Mesendoderm (in vitro differentiated cells): ENCODE data around the gene ARHGAP18.

ENCODE experiments used
- DNase-seq: peaks from one replicate; pipeline ENCODE4 v3.0.0; 2013
- H2AK5ac ChIP-seq: 2 replicates; pipeline ENCODE4 v1.6.1; 2013; ENCODE audit warnings: low read length, inconsistent platforms
- H2BK120ac ChIP-seq: 2 replicates; pipeline ENCODE4 v1.6.1; 2013; ENCODE audit warnings: low read depth, mild to moderate bottlenecking, low read length, moderate library complexity, mixed read lengths
- H2BK15ac ChIP-seq: replicated peaks from 2 replicates; pipeline ENCODE4 v1.6.1; 2013; ENCODE audit warnings: low read depth, mild to moderate bottlenecking, moderate library complexity
- H2BK5ac ChIP-seq: 2 replicates; pipeline ENCODE4 v1.6.1; 2013; ENCODE audit warnings: low read length, inconsistent platforms
- H3K18ac ChIP-seq: 2 replicates; pipeline ENCODE4 v1.6.1; 2013; ENCODE audit warnings: mild to moderate bottlenecking, low read length, mixed read lengths
- H3K23ac ChIP-seq: one replicate; pipeline ENCODE4 v1.6.1; 2013; ENCODE audit warnings: low read length
- H3K27ac ChIP-seq: 2 replicates; pipeline ENCODE4 v1.5.1; 2013; ENCODE audit warnings: low read depth, mild to moderate bottlenecking, inconsistent platforms, low read length, moderate library complexity
- H3K27me3 ChIP-seq: 2 replicates; pipeline ENCODE4 v1.6.1; 2013; ENCODE audit warnings: low read length, control low read depth, mild to moderate bottlenecking, inconsistent platforms; ENCODE audit not compliant: insufficient read depth, poor library complexity
- H3K36me3 ChIP-seq: 2 replicates; pipeline ENCODE4 v1.6.1; 2013; ENCODE audit warnings: low read length, inconsistent platforms; ENCODE audit not compliant: control insufficient read depth, insufficient read depth
- H3K4ac ChIP-seq: one replicate; pipeline ENCODE4 v1.6.1; 2013; ENCODE audit warnings: low read depth, mild to moderate bottlenecking, low read length, moderate library complexity
- H3K4me1 ChIP-seq: 2 replicates; pipeline ENCODE4 v1.6.1; 2013; ENCODE audit warnings: low read depth, low read length, inconsistent platforms; ENCODE audit not compliant: control insufficient read depth
- H3K4me2 ChIP-seq: 2 replicates; pipeline ENCODE4 v1.6.1; 2013; ENCODE audit warnings: low read length
- H3K4me3 ChIP-seq: 2 replicates; pipeline ENCODE4 v1.5.1; 2013; ENCODE audit warnings: mild to moderate bottlenecking, low read length
- H3K56ac ChIP-seq: one replicate; pipeline ENCODE4 v1.6.1; 2013; ENCODE audit warnings: low read length
- H3K79me1 ChIP-seq: 2 replicates; pipeline ENCODE4 v1.6.1; 2013; ENCODE audit warnings: low read length, inconsistent platforms
- H3K79me2 ChIP-seq: 2 replicates; pipeline ENCODE4 v1.6.1; 2013; ENCODE audit warnings: mild to moderate bottlenecking, low read length; ENCODE audit not compliant: control insufficient read depth, insufficient read depth
- H3K9ac ChIP-seq: 2 replicates; pipeline ENCODE4 v1.6.1; 2013; ENCODE audit warnings: low read length, inconsistent platforms
- H4K5ac ChIP-seq: one replicate; pipeline ENCODE4 v1.6.1; 2013; ENCODE audit warnings: low read length
- H4K8ac ChIP-seq: one replicate; pipeline ENCODE4 v1.6.1; 2013; ENCODE audit warnings: low read depth, mild to moderate bottlenecking, control low read depth, low read length, moderate library complexity
- WGBS: extraction: QIAGEN DNeasy Blood & Tissue Kit; methylation state at CpG from one replicate; pipeline ENCODE4 v1.1.7; 2013; ENCODE audit warnings: low lambda C conversion rate, missing lambda C conversion rate; ENCODE audit not compliant: insufficient coverage; ENCODE audit errors: extremely low coverage; 5-methylcytosine and 5-hydroxymethylcytosine counted together

The ARHGAP18 gene

GRCh38 chr6:129681913-129682205 lies 28.1 kb downstream of the ARHGAP18 start:
- no peak for DNase-seq
- Histone ChIP-seq H2AK5ac (no peak overlapping the region), H3K56ac (no peak overlapping the region), H4K8ac (no peak overlapping the region), H3K4ac (no peak overlapping the region), H3K79me1 (no peaks in the 10 kb centered on the region), H3K23ac (no peak overlapping the region), H3K27me3 (no peaks in the 10 kb centered on the region), H3K18ac (no peak overlapping the region), H4K5ac (no peak overlapping the region), H2BK120ac (no peak overlapping the region), H3K4me1 (no peaks in the 10 kb centered on the region), H2BK15ac (no peak overlapping the region), H3K9ac (no peak overlapping the region), H2BK5ac (no peak overlapping the region), H3K27ac (no peak overlapping the region), H3K4me2 (no peak overlapping the region), H3K36me3 (no peaks in the 10 kb centered on the region), H3K79me2 (no peaks in the 10 kb centered on the region), H3K4me3 (no peak overlapping the region)
- WGBS: no CpG with 5 or more reads among the region's 2 CpGs

GRCh38 chr6:129680633-129681032 lies 29.3 kb downstream of the ARHGAP18 start:
- H3K9ac ChIP-seq: no peak overlapping the region
- H3K18ac ChIP-seq: no peak overlapping the region
- H2BK120ac ChIP-seq: no peak overlapping the region
- H3K27me3 ChIP-seq: no peaks in the 10 kb centered on the region
- H4K8ac ChIP-seq: no peak overlapping the region
- no peak overlapping the region for H3K23ac ChIP-seq
- no peak overlapping the region for H3K56ac ChIP-seq
- no peak overlapping the region for H2BK15ac ChIP-seq
- H3K27ac ChIP-seq: no peak overlapping the region
- no peak overlapping the region for H3K4ac ChIP-seq
- H2AK5ac ChIP-seq: no peak overlapping the region
- H3K36me3 ChIP-seq: no peaks in the 10 kb centered on the region
- H3K4me2 ChIP-seq: no peak overlapping the region
- no peaks in the 10 kb centered on the region for H3K79me2 ChIP-seq
- H3K79me1 ChIP-seq: no peaks in the 10 kb centered on the region
- H4K5ac ChIP-seq: no peak overlapping the region
- no peak overlapping the region for H3K4me3 ChIP-seq
- no CpG with 5 or more reads among the region's 4 CpGs for WGBS
- DNase-seq: no peak
- H2BK5ac ChIP-seq: no peak overlapping the region
- H3K4me1 ChIP-seq: no peaks in the 10 kb centered on the region

- Histone ChIP-seq H3K79me2 (no peaks in the 10 kb centered on the region), H3K56ac (no peak overlapping the region), H3K4me2 (no peak overlapping the region), H3K23ac (no peak overlapping the region), H3K27me3 (no peaks in the 10 kb centered on the region), H3K4me1 (no peaks in the 10 kb centered on the region), H2BK5ac (no peak overlapping the region), H3K79me1 (no peaks in the 10 kb centered on the region), H3K4ac (no peak overlapping the region), H3K36me3 (no peaks in the 10 kb centered on the region), H3K9ac (no peak overlapping the region), H2AK5ac (no peak overlapping the region), H3K4me3 (no peak overlapping the region), H3K27ac (no peak overlapping the region), H2BK15ac (no peak overlapping the region), H4K8ac (no peak overlapping the region), H4K5ac (no peak overlapping the region), H2BK120ac (no peak overlapping the region), H3K18ac (no peak overlapping the region)
- WGBS: no CpG with 5 or more reads among the region's 3 CpGs
- peak; percentile 27 for DNase-seq
These were observed 30.2 kb downstream of the ARHGAP18 start for GRCh38 chr6:129679758-129680157.

GRCh38 chr6:129679275-129679674 lies 30.7 kb downstream of the ARHGAP18 start:
- no peak overlapping the region for H2BK120ac ChIP-seq
- no peak for DNase-seq
- H3K4ac ChIP-seq: no peak overlapping the region
- no peaks in the 10 kb centered on the region for H3K79me1 ChIP-seq
- no peak overlapping the region for H3K18ac ChIP-seq
- no peak overlapping the region for H2BK15ac ChIP-seq
- no peaks in the 10 kb centered on the region for H3K36me3 ChIP-seq
- no peak overlapping the region for H3K9ac ChIP-seq
- no peaks in the 10 kb centered on the region for H3K79me2 ChIP-seq
- H3K4me3 ChIP-seq: no peak overlapping the region
- H3K4me2 ChIP-seq: no peak overlapping the region
- no peak overlapping the region for H3K27ac ChIP-seq
- no peak overlapping the region for H4K5ac ChIP-seq
- no peak overlapping the region for H4K8ac ChIP-seq
- no CpG with 5 or more reads among the region's 3 CpGs for WGBS
- H3K23ac ChIP-seq: no peak overlapping the region
- H2AK5ac ChIP-seq: no peak overlapping the region
- H2BK5ac ChIP-seq: no peak overlapping the region
- H3K4me1 ChIP-seq: no peaks in the 10 kb centered on the region
- H3K27me3 ChIP-seq: no peaks in the 10 kb centered on the region
- no peak overlapping the region for H3K56ac ChIP-seq

GRCh38 chr6:129678463-129678862 lies 31.5 kb downstream of the ARHGAP18 start:
- H3K4ac ChIP-seq: no peak overlapping the region
- no peak overlapping the region for H3K23ac ChIP-seq
- H3K9ac ChIP-seq: no peak overlapping the region
- H2BK5ac ChIP-seq: no peak overlapping the region
- H3K27me3 ChIP-seq: no peaks in the 10 kb centered on the region
- H3K27ac ChIP-seq: no peak overlapping the region
- H3K56ac ChIP-seq: no peak overlapping the region
- H3K79me2 ChIP-seq: no peaks in the 10 kb centered on the region
- no peaks in the 10 kb centered on the region for H3K79me1 ChIP-seq
- no CpG with 5 or more reads among the region's 1 CpG for WGBS
- H2BK15ac ChIP-seq: no peak overlapping the region
- no peak overlapping the region for H2BK120ac ChIP-seq
- H4K5ac ChIP-seq: no peak overlapping the region
- H3K18ac ChIP-seq: no peak overlapping the region
- H4K8ac ChIP-seq: no peak overlapping the region
- no peak for DNase-seq
- no peak overlapping the region for H3K4me2 ChIP-seq
- H2AK5ac ChIP-seq: no peak overlapping the region
- H3K36me3 ChIP-seq: no peaks in the 10 kb centered on the region
- H3K4me3 ChIP-seq: no peak overlapping the region
- no peaks in the 10 kb centered on the region for H3K4me1 ChIP-seq

GRCh38 chr6:129677620-129678325 lies 32.2 kb downstream of the ARHGAP18 start:
- Histone ChIP-seq H3K18ac (no peak overlapping the region), H3K4ac (no peak overlapping the region), H3K9ac (no peak overlapping the region), H3K79me1 (no peaks in the 10 kb centered on the region), H3K27me3 (no peaks in the 10 kb centered on the region), H3K23ac (no peak overlapping the region), H3K56ac (no peak overlapping the region), H3K36me3 (no peaks in the 10 kb centered on the region), H2BK5ac (no peak overlapping the region), H3K4me2 (no peak overlapping the region), H4K8ac (no peak overlapping the region), H4K5ac (no peak overlapping the region), H3K27ac (no peak overlapping the region), H2BK15ac (no peak overlapping the region), H3K79me2 (no peaks in the 10 kb centered on the region), H3K4me3 (no peak overlapping the region), H3K4me1 (no peaks in the 10 kb centered on the region), H2BK120ac (no peak overlapping the region), H2AK5ac (no peak overlapping the region)
- no CpG with 5 or more reads among the region's 2 CpGs for WGBS
- no peak for DNase-seq
